ENCODE data around the gene MAN2B1.

MAN2B1 gene

GRCh38 chr19:12611361-12611699 lies 55.2 kb downstream of the MAN2B1 start:
- DNase-seq (ENCODE audit: low read depth) = no peak

GRCh38 chr19:12610540-12611360 lies 55.8 kb downstream of the MAN2B1 start, which contains the start of the genes ZNF490 and ZNF791:
Gene ZNF490, minus strand, starts transcription at chr19:12610813. Its CDS starts 133 bp downstream, at chr19:12610680.
Gene ZNF791, plus strand, starts transcription at chr19:12610920. Its CDS starts 160 bp downstream, at chr19:12611080.
- peak; percentile 91 for DNase-seq (ENCODE audit: low read depth)

- DNase-seq (ENCODE audit: low read depth) = no peak
These were observed 58.9 kb downstream of the MAN2B1 start for GRCh38 chr19:12607631-12608030.

DNA sequence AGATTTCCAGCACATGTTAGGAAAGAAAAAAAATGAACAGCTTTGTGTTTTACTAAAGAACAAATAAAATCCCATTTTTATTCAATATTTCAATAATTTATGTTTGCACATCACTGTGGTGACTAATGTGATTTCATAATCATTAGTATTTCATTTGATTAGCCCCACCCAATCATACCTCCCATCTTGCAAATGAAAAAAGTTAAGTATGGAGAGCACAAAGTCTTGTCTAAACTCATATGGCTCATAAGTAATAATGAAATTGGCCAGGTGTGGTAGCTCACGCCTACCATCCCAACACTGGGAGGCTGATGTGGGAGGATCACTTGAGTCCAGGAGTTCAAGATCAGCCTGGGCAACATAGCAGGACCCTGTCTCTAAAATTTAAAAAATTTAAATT lies 59.7 kb downstream of the MAN2B1 start:
- no peak for DNase-seq (ENCODE audit: low read depth)

DNA sequence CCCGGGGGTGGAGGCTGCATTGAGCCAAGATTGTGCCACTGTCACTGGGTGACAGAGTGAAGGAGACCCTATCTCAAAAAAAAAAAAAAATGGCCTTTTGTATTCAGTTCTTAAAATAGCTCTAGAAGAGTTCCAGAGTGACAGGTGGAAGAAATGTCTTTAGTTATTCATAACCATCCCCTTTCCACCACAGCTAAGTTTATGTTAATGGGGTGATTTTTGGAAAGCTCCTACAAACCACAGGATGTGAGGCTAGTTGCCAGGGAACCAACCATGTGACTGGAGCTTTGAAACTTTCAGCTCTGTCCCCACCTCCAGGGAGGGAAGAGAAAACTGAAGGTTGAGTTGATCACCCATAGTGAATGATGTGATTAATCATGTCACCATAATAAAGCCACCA lies 62.8 kb downstream of the MAN2B1 start:
- DNase-seq (ENCODE audit: low read depth) = peak; percentile 16

- no peak for DNase-seq (ENCODE audit: low read depth)
These were observed 68.9 kb downstream of the MAN2B1 start for GRCh38 chr19:12597594-12597993.

DNA sequence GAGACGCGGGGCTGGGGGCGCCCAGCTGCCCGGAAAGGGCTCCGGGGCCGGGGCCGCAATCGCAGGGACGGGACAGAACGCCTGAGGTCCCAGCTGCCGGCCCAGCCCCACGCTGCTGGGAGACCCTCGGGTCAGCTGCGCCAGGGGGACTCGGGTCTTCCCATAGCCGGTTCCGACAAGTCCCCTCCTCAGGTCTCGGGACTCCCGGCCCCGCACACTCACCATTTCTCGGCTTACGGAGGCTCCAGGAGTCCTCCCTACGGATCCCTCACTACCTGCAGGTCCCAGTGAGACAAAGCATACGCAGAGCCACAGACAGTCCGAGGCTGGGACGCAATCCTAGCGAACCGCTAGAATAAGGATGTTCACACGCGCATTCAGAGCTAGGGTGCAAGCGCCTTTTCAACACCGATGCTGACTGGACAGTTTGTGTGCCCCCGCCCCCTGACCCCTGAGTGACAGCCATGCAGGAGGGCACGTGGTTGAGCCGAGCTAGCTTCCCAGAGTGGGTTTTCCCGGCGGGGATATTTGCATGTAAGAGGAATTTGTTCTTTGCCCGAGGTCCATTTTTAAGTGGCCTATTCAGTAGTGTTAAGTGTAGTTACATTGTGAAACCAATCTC lies 69.5 kb downstream of the MAN2B1 start:
- DNase-seq (ENCODE audit: low read depth) = no peak
